HEK293 (cell line): ENCODE data around the gene MUCL3.

Source experiments
- BCL11A ChIP-seq: fragments of 450-650 bp; formaldehyde crosslinking; IDR thresholded peaks from 2 replicates; pipeline ENCODE4 v1.5.1; 2016; ENCODE audit warnings: low read depth, missing biosample characterization, missing genetic modification characterization
- FEZF1 ChIP-seq: fragments of 450-650 bp; formaldehyde crosslinking; IDR thresholded peaks from 2 replicates; pipeline ENCODE4 v1.5.1; 2016; ENCODE audit warnings: missing biosample characterization, missing genetic modification characterization
- HOXA7 ChIP-seq: sonication (generic); formaldehyde crosslinking; IDR thresholded peaks from 2 replicates; pipeline ENCODE4 v1.8.1; 2022; ENCODE audit warnings: missing genetic modification reagents, borderline replicate concordance
- KLF1 ChIP-seq: fragments of 450-650 bp; formaldehyde crosslinking; IDR thresholded peaks from 2 replicates; pipeline ENCODE4 v1.5.1; 2016; ENCODE audit warnings: missing biosample characterization, missing genetic modification characterization
- PRDM1 ChIP-seq: fragments of 450-650 bp; formaldehyde crosslinking; IDR thresholded peaks from 2 replicates; pipeline ENCODE4; 2016; ENCODE audit warnings: missing biosample characterization, missing genetic modification characterization
- SCRT1 ChIP-seq: fragments of 450-650 bp; formaldehyde crosslinking; IDR thresholded peaks from 2 replicates; pipeline ENCODE4 v1.5.1; 2016; ENCODE audit warnings: missing biosample characterization, missing genetic modification characterization, borderline replicate concordance
- SP2 ChIP-seq: fragments of 450-650 bp; formaldehyde crosslinking; IDR thresholded peaks from 2 replicates; pipeline ENCODE4 v1.5.1; 2016; ENCODE audit warnings: missing biosample characterization, missing genetic modification characterization
- ZBTB17 ChIP-seq: fragments of 450-650 bp; formaldehyde crosslinking; IDR thresholded peaks from 2 replicates; pipeline ENCODE4 v1.5.1; 2016; ENCODE audit warnings: missing biosample characterization, missing genetic modification characterization
- ZNF16 ChIP-seq: fragments of 450-650 bp; formaldehyde crosslinking; IDR thresholded peaks from 2 replicates; pipeline ENCODE4 v1.5.1; 2016; ENCODE audit warnings: low read depth, missing biosample characterization, missing genetic modification characterization
- ZNF2 ChIP-seq: fragments of 450-650 bp; formaldehyde crosslinking; IDR thresholded peaks from 2 replicates; pipeline ENCODE4 v1.5.1; 2016; ENCODE audit warnings: missing biosample characterization, missing genetic modification characterization
- ZNF23 ChIP-seq: fragments of 450-650 bp; formaldehyde crosslinking; IDR thresholded peaks from 2 replicates; pipeline ENCODE4 v1.5.1; 2016; ENCODE audit warnings: missing biosample characterization, missing genetic modification characterization, borderline replicate concordance
- ZNF549 ChIP-seq: fragments of 450-650 bp; IDR thresholded peaks from 2 replicates; pipeline ENCODE4 v1.5.1; 2018; ENCODE audit warnings: missing biosample characterization, missing genetic modification characterization, mild to moderate bottlenecking, inconsistent platforms, moderate library complexity
- ZNF585B ChIP-seq: fragments of 450-650 bp; formaldehyde crosslinking; IDR thresholded peaks from 2 replicates; pipeline ENCODE4 v1.5.1; 2016; ENCODE audit warnings: missing biosample characterization, missing genetic modification characterization
- ZNF621 ChIP-seq: fragments of 450-650 bp; formaldehyde crosslinking; IDR thresholded peaks from 2 replicates; pipeline ENCODE4 v1.5.1; 2017; ENCODE audit warnings: missing biosample characterization, missing genetic modification characterization
- ZNF747 ChIP-seq: fragments of 450-650 bp; formaldehyde crosslinking; IDR thresholded peaks from 2 replicates; pipeline ENCODE4 v1.5.1; 2016; ENCODE audit warnings: missing biosample characterization, missing genetic modification characterization
- ZNF768 ChIP-seq: fragments of 450-650 bp; formaldehyde crosslinking; IDR thresholded peaks from 2 replicates; pipeline ENCODE4 v1.5.1; 2018; ENCODE audit warnings: missing biosample characterization, mild to moderate bottlenecking, missing genetic modification characterization
- ZNF837 ChIP-seq: fragments of 450-650 bp; formaldehyde crosslinking; IDR thresholded peaks from 2 replicates; pipeline ENCODE4 v1.5.1; 2016; ENCODE audit warnings: missing biosample characterization, missing genetic modification characterization
- ZNF843 ChIP-seq: fragments of 450-650 bp; formaldehyde crosslinking; IDR thresholded peaks from 2 replicates; pipeline ENCODE4 v1.5.1; 2016; ENCODE audit warnings: missing biosample characterization, missing genetic modification characterization
- ZSCAN5A ChIP-seq: fragments of 450-650 bp; formaldehyde crosslinking; IDR thresholded peaks from 2 replicates; pipeline ENCODE4 v1.5.1; 2016; ENCODE audit warnings: missing biosample characterization, missing genetic modification characterization
- TF ChIP-seq, protein P1 (sequence below): fragments of 450-650 bp; formaldehyde crosslinking; IDR thresholded peaks from 2 replicates; pipeline ENCODE4 v1.5.1; 2016; ENCODE audit warnings: missing biosample characterization, missing genetic modification characterization
- TF ChIP-seq, protein P2 (sequence below): fragments of 450-650 bp; formaldehyde crosslinking; optimal IDR thresholded peaks from 2 replicates; pipeline ENCODE3; 2016; ENCODE audit warnings: missing biosample characterization, mild to moderate bottlenecking, missing genetic modification characterization
- TF ChIP-seq, protein P3 (sequence below): fragments of 450-650 bp; formaldehyde crosslinking; IDR thresholded peaks from 2 replicates; pipeline ENCODE4 v1.5.1; 2016; ENCODE audit warnings: missing biosample characterization, missing genetic modification characterization, low read depth
- TF ChIP-seq, protein P4 (sequence below): fragments of 450-650 bp; IDR thresholded peaks from 2 replicates; pipeline ENCODE4 v1.5.1; 2018; ENCODE audit warnings: missing biosample characterization, mild to moderate bottlenecking, missing genetic modification characterization
- TF ChIP-seq, protein P5 (sequence below): fragments of 450-650 bp; formaldehyde crosslinking; IDR thresholded peaks from 2 replicates; pipeline ENCODE4 v1.5.1; 2016; ENCODE audit warnings: missing biosample characterization, missing genetic modification characterization
- TF ChIP-seq, protein P6 (sequence below): fragments of 450-650 bp; formaldehyde crosslinking; IDR thresholded peaks from 2 replicates; pipeline ENCODE4 v1.5.1; 2016; ENCODE audit warnings: missing biosample characterization, missing genetic modification characterization, low read depth
- TF ChIP-seq, protein P7 (sequence below): fragments of 450-650 bp; IDR thresholded peaks from 2 replicates; pipeline ENCODE4 v1.5.1; 2018; ENCODE audit warnings: missing biosample characterization, missing genetic modification characterization

MUCL3 gene

GRCh38 chr6:30907758-30908591 lies 32.8 kb upstream of the MUCL3 start, which contains the start of gene GTF2H4 (continued):
- TF ChIP-seq ZSCAN5A (tag by site-specific recombination) = peak; percentile 92
- peak; percentile 87 for TF ChIP-seq SP2 (tag by site-specific recombination)
- TF ChIP-seq, protein P1, sequence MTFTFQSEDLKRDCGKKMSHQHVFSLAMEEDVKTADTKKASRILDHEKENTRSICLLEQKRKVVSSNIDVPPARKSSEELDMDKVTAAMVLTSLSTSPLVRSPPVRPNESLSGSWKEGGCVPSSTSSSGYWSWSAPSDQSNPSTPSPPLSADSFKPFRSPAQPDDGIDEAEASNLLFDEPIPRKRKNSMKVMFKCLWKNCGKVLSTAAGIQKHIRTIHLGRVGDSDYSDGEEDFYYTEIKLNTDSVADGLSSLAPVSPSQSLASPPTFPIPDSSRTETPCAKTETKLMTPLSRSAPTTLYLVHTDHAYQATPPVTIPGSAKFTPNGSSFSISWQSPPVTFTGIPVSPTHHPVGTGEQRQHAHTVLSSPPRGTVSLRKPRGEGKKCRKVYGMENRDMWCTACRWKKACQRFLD = no peak
- no peak for TF ChIP-seq ZNF837
- TF ChIP-seq, protein P2, sequence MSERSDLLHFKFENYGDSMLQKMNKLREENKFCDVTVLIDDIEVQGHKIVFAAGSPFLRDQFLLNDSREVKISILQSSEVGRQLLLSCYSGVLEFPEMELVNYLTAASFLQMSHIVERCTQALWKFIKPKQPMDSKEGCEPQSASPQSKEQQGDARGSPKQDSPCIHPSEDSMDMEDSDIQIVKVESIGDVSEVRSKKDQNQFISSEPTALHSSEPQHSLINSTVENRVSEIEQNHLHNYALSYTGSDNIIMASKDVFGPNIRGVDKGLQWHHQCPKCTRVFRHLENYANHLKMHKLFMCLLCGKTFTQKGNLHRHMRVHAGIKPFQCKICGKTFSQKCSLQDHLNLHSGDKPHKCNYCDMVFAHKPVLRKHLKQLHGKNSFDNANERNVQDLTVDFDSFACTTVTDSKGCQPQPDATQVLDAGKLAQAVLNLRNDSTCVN (tag by site-specific recombination) = peak; percentile 96
- TF ChIP-seq, protein P3, sequence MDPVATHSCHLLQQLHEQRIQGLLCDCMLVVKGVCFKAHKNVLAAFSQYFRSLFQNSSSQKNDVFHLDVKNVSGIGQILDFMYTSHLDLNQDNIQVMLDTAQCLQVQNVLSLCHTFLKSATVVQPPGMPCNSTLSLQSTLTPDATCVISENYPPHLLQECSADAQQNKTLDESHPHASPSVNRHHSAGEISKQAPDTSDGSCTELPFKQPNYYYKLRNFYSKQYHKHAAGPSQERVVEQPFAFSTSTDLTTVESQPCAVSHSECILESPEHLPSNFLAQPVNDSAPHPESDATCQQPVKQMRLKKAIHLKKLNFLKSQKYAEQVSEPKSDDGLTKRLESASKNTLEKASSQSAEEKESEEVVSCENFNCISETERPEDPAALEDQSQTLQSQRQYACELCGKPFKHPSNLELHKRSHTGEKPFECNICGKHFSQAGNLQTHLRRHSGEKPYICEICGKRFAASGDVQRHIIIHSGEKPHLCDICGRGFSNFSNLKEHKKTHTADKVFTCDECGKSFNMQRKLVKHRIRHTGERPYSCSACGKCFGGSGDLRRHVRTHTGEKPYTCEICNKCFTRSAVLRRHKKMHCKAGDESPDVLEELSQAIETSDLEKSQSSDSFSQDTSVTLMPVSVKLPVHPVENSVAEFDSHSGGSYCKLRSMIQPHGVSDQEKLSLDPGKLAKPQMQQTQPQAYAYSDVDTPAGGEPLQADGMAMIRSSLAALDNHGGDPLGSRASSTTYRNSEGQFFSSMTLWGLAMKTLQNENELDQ (tag by site-specific recombination) = no peak
- TF ChIP-seq, protein P4, sequence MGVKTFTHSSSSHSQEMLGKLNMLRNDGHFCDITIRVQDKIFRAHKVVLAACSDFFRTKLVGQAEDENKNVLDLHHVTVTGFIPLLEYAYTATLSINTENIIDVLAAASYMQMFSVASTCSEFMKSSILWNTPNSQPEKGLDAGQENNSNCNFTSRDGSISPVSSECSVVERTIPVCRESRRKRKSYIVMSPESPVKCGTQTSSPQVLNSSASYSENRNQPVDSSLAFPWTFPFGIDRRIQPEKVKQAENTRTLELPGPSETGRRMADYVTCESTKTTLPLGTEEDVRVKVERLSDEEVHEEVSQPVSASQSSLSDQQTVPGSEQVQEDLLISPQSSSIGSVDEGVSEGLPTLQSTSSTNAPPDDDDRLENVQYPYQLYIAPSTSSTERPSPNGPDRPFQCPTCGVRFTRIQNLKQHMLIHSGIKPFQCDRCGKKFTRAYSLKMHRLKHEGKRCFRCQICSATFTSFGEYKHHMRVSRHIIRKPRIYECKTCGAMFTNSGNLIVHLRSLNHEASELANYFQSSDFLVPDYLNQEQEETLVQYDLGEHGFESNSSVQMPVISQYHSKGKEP (tag by site-specific recombination) = peak; percentile 66
- TF ChIP-seq, protein P5, sequence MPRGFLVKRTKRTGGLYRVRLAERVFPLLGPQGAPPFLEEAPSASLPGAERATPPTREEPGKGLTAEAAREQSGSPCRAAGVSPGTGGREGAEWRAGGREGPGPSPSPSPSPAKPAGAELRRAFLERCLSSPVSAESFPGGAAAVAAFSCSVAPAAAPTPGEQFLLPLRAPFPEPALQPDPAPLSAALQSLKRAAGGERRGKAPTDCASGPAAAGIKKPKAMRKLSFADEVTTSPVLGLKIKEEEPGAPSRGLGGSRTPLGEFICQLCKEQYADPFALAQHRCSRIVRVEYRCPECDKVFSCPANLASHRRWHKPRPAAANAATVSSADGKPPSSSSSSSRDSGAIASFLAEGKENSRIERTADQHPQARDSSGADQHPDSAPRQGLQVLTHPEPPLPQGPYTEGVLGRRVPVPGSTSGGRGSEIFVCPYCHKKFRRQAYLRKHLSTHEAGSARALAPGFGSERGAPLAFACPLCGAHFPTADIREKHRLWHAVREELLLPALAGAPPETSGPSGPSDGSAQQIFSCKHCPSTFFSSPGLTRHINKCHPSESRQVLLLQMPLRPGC (tag by site-specific recombination) = peak; percentile 88; the same call in 1 of the 2 replicates
- peak; percentile 81 for TF ChIP-seq ZNF843
- TF ChIP-seq FEZF1 (tag by site-specific recombination) = peak; percentile 50
- TF ChIP-seq ZBTB17 (tag by site-specific recombination) = peak; percentile 99
- TF ChIP-seq, protein P6, sequence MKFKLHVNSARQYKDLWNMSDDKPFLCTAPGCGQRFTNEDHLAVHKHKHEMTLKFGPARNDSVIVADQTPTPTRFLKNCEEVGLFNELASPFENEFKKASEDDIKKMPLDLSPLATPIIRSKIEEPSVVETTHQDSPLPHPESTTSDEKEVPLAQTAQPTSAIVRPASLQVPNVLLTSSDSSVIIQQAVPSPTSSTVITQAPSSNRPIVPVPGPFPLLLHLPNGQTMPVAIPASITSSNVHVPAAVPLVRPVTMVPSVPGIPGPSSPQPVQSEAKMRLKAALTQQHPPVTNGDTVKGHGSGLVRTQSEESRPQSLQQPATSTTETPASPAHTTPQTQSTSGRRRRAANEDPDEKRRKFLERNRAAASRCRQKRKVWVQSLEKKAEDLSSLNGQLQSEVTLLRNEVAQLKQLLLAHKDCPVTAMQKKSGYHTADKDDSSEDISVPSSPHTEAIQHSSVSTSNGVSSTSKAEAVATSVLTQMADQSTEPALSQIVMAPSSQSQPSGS (tag by site-specific recombination) = peak; percentile 28; the same call in 1 of the 2 replicates
- no peak for TF ChIP-seq ZNF747 (tag by site-specific recombination)
- no peak for TF ChIP-seq HOXA7
- TF ChIP-seq, protein P7, sequence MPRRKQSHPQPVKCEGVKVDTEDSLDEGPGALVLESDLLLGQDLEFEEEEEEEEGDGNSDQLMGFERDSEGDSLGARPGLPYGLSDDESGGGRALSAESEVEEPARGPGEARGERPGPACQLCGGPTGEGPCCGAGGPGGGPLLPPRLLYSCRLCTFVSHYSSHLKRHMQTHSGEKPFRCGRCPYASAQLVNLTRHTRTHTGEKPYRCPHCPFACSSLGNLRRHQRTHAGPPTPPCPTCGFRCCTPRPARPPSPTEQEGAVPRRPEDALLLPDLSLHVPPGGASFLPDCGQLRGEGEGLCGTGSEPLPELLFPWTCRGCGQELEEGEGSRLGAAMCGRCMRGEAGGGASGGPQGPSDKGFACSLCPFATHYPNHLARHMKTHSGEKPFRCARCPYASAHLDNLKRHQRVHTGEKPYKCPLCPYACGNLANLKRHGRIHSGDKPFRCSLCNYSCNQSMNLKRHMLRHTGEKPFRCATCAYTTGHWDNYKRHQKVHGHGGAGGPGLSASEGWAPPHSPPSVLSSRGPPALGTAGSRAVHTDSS (tag by site-specific recombination) = peak; percentile 56; the same call in 1 of the 2 replicates
- TF ChIP-seq BCL11A (tag by site-specific recombination) = peak; percentile 95
- TF ChIP-seq ZNF768 (tag by site-specific recombination) = no peak; the same call in 1 of the 2 replicates
- TF ChIP-seq SCRT1 = no peak
- TF ChIP-seq PRDM1 (tag by site-specific recombination) = peak; percentile 98
- peak; percentile 80 for TF ChIP-seq KLF1 (tag by site-specific recombination)
- no peak for TF ChIP-seq ZNF549 (tag by site-specific recombination)
- TF ChIP-seq ZNF621 (tag by site-specific recombination) = no peak
- TF ChIP-seq ZNF585B (tag by site-specific recombination) = no peak
- peak; percentile 93 for TF ChIP-seq ZNF16
- TF ChIP-seq ZNF23 (tag by site-specific recombination) = no peak
- peak; percentile 92 for TF ChIP-seq ZNF2 (tag by site-specific recombination)
